Esophagus mucosa (tissue), 1 donor: ENCODE data around the gene PCSK5. TPM values are rescaled to one million over a fixed set of nuclear protein-coding genes. Genes with fewer than 3 reads are reported as not detected.
A peak's percentile ranks its signal among the peaks of the same experiment; 100 is the strongest.
"Not testable (repeated sequence)": the region's sequence is repeated elsewhere in the genome, so short reads cannot be mapped to it uniquely, and the experiment has no call there.

Experiments
- ATAC-seq: fragments of 200-7000 bp; cut with Tn5 transposase; one replicate; pipeline ENCODE4 v1.9.1; 2020
- total RNA-seq: library from RNA; stranded (reverse); gene quantifications from one replicate; pipeline ENCODE4 v1.2.4, GENCODE V29; 2023
- donor health status: DM: yes; HTN: yes; CAD: no.

PCSK5 gene
- total RNA-seq: 13.6 TPM

- peak; percentile 95 for ATAC-seq
Observed at GRCh38 chr9:75890472-75891276, at the start of gene PCSK5. PCSK5 (plus strand) TSS chr9:75890673; CDS start chr9:75891182, 509 bp downstream.

DNA sequence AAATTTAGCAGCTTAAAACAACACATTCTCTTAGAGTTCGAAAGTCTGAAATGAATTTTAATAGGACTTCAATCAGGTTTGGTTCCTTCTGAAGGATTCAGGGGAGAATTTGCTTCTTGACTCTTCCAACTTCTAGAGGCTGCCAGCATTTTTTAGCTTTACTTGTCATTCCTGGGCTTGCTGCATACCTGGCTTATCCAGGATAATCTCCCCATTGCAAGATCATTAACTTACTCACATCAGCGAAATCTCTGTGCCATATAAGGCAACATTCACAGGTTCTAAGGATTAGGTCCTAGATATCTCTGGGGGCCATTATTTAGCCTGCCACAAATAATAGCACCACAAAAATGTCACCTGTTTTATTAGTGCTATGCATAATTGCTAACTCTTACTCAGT is 46.2 kb upstream of the PCSK5 start:
- ATAC-seq: peak; percentile 54

GRCh38 chr9:75845806-75846205 is 44.7 kb upstream of the PCSK5 start:
- ATAC-seq: no peak

- ATAC-seq: no peak
Observed at GRCh38 chr9:75847085-75847484, 43.4 kb upstream of the PCSK5 start.

DNA sequence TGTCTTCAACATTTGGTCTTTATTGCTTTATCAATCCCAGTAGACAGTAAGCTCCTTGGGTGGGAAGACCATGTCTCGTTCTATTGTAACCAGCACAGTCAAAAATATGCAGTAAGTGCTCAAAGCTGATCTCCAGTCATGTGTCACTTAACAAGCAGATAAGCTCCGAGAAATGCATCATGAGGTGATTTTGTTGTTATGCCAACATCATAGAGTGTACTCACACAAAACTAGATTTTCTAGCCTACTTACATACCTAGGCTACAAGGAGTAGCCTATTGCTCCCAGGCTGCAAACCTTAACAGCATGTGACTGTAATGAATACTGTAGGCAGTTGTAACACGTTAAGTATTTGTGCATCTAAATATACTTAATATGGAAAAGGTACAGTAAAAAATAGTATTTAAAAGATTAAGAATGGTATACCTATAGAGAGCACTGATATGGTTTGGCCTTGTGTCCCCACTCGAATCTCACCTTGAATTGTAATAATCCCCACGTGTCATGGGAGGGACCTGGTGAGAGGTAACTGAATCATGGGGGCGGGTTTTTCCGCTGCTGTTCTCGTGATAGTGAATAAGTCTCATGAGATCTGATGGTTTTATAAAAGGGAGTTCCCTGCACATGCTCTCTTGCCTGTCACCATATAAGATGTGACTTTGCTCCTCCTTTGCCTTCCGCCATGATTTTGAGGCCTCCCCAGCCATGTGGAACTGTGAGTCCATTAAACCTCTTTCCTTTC is 39.8 kb upstream of the PCSK5 start:
- peak; percentile 42 for ATAC-seq

DNA sequence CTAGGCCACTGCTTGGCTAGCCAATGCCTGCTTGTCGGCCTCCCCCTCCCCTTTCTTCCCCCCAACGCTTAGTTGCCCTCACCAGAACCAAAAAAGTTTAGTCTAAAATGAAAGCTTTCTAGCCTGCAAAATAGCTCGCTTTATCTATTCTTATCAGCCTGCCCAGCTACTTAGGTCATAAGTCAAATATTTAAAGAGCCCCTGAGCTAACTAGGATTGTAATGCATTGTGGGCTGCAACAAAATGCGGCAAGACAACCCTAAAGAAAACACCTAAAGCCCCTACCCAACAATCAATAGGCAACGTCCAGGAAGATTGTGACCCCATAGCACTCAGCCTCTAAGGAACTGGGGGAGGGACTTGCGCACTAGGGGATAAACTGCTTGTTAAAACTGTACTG is 38.6 kb upstream of the PCSK5 start:
- no peak for ATAC-seq

DNA sequence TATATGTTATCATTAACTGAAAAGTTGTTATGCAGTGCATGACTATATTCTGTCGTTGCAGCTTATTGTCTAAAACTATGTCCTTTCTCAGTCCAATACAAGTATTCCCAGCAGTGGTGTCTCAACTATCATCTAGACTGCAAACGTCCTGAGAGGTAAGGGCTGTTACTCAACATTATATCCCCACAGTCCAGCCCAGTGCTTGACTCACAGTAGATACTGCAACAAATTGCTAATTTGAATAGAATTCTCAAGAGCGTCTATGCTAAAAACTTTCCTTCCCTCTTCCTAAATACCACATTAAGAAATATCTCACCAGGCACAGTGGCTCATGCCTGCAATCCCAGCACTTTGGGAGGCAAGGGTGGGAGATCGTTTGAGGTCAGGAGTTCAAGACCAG is 37.7 kb upstream of the PCSK5 start:
- ATAC-seq: no peak

GRCh38 chr9:75855509-75855908 is 35.0 kb upstream of the PCSK5 start:
- ATAC-seq: no peak

DNA sequence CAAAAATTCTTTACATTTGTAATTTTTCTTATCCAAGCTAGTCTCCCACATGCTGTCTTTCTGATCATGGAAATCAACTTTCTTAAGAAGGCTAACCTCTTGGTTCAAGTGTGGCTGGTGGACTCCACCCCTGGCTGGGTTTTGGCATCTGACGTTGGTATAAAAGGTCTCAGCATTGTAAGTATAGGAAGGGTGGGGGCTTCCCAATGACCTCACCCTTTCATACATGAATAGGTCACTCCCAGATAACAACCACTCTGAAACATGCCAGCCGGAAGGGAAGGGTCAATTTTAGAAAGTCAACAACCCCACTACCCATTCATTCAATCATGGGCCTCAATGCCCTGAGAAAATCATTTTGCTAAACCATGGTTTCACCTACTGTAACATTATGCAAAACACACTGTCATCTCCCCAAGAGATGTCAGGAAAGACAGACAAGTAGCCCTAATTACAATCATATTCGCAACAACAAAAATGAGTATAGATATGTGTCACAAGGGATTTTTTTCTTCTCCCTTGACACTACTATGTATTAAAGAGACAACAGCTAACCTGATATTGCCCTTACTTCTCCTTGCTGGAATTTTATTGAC is 31.9 kb upstream of the PCSK5 start:
- no peak for ATAC-seq

- ATAC-seq: no peak
Observed at GRCh38 chr9:75864266-75864665, 26.2 kb upstream of the PCSK5 start.

DNA sequence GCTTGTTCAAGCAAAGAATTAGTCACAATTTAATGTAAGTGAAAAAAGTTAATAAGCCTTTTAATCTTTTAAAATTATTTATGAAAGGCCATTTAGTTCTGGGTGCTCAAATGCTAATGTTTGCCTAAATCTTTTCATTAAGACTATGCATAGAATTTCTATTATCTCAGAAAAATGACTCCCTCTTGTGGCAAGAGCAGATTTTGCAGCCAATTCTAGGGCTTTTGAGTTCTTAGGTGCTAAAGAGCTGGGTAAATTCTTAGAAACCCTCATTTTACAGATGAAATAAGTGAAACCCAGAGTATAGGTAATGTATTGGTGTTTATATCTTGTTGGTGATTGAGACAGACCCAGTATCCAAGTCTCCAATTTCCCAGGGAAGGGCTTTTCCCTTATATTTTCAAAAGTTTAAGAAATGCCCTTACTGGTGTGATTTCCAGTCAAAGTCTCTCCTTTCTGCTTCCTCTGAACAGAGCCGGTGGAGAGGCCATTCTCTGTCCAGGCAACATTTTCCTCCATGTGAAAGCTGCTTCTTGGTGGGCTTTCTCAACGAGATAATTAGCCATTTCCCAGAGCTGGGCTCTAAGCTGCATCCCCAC is 24.1 kb upstream of the PCSK5 start:
- no peak for ATAC-seq

DNA sequence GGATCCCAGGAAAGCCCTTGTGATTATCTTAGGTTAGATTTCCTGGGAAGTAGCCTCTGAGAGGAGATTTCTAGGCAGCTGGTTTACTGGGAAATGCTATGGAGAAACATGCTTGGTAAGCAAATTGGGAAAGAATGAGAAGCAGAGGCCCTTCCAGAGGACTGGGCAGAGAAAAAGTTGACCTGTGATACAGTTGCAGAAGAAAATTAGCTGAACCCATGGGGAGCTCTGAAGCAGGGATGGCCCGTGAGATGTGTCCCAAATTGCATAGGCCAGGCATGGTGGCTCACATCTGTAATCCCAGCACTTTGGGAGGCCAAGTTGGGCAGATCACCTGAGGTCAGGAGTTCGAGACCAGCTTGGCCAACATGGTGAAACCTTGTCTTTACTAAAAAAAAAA is 21.9 kb upstream of the PCSK5 start:
- ATAC-seq: not testable (repeated sequence)

GRCh38 chr9:75869236-75869635 is 21.2 kb upstream of the PCSK5 start:
- no peak for ATAC-seq

DNA sequence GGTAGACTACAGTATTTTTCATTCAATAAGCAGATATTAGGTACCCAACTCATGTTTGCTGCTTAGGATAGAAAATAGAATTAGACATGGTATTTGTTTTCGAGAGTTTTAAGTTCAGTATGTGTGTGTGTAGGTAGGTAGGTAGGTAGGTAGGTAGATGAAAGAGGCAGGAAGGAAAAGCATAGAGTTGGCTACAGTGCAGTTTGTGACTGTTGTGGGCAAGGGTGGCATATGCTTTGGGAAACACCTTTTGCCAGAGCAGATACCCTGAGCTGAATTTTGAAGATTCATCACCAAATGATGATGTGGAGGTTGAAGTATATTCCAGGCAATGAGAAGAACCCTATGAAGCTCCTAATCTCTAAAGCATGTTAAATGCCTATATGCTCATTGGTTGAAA is 20.0 kb upstream of the PCSK5 start:
- ATAC-seq: no peak

DNA sequence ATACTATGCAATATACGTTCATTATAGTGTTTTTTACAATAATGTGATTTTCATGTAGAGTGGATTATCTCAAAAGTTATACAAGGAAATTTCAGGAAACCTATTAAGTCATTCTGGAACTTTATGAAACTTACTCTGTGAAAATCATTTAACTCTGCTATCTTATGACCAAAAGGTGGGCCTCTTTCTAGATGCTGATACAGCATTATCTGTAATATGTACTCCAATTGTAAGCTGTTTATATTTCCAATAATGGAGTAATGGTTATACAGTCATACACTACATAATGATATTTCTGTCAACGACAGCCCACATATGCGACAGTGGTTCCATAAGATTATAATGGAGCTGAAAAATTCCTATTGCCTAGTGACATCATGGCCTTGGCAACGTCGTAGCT is 18.8 kb upstream of the PCSK5 start:
- no peak for ATAC-seq

- no peak for ATAC-seq
Observed at GRCh38 chr9:75873712-75874111, 16.8 kb upstream of the PCSK5 start.

DNA sequence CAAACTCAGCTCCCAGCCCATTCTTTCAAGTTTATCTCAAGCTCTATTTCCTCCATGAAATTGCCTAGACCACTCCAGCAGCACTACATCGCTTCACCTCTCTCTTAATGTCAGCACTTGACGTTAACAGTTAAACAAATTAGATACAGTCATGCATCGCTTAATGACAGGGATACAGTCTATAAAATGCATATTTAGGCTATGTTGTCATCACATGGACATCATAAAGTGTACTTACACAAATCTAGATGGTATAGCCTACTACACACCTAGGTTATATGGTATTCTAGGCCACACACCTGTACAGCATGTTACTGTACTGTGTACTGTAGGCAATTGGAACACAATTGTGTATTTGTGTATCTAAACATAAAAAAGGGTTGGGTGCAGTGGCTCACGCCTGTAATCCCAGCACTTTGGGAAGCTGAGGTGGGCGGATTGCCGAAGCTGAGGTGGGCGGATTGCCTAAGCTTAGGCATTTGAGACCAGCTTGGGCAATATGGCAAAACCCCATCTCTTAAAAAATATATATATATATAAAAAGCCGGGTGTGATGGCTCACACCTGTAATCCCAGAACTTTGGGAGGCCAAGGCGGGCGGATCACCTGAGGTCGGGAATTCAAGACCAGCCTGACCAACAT is 13.4 kb upstream of the PCSK5 start:
- no peak for ATAC-seq

- no peak for ATAC-seq
Observed at GRCh38 chr9:75878488-75878860, 12.0 kb upstream of the PCSK5 start.

DNA sequence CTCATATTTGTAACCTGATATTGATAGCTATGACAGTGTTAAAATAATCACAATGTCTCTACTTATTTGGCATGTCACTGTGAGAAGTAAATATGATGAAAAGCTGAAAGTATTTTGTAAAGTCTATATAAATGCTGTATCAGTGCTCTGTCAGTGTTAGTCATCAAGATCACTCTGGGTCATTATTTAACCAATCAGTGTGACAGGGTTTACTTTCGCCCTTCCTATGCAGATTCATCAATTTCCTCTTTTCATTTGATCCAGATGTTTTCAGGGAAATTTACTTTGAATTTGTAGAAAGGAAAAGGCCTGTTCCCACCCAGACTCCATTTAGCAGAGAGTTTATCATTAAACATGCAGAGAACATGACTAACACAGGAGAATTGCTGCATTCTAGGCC is 9.9 kb upstream of the PCSK5 start:
- no peak for ATAC-seq

- ATAC-seq: no peak
Observed at GRCh38 chr9:75881761-75882160, 8.7 kb upstream of the PCSK5 start.

GRCh38 chr9:75885652-75886051 is 4.8 kb upstream of the PCSK5 start:
- no peak for ATAC-seq

DNA sequence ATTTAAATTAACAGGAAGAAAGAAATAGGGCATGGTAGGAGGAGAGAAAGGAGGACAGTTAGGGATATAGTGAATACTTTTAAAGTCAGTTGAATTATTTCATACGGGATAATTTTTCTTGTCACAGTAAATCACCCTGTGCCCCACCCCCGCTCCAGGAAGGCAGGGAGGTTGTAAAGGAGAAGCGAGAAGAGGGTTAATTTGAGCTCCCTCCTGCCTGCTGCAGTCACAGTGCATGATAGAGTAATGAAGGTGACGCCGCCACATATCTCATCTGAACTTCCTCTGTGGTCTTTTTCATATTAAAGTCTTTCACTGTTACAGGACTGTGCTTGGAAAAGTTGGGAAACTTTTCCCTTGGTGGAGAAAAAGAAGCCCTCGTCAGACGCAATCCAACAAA is 896 bp upstream of the PCSK5 start:
- ATAC-seq: no peak

DNA sequence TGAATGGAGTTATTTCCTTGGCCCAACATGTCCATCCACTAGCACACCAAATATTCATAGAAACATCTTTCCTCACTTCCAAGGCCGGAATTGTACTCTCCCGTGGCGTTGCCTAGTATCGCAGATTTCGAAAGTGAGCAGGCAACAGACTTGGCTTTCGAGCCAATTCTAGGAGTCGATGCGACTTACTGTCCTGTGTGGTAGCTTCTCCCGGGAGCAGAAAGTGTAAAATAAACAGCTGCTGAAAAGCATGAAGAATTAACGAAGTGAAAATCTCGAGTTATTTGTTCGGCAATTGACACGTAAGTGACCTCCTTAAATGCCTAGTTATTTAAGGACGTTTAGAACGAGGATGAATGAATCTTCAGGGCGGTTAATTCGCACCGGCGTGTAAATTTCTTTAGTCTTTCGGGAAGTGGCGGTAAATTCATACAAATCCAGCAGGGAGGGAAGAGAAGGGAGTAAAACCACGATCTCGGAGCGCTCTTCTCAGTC is 449 bp upstream of the PCSK5 start:
- ATAC-seq: peak; percentile 18
